OCI-LY1 (cell line): ENCODE measurements around the gene ODAM.
"Not testable (repeated sequence)": the region's sequence is repeated elsewhere in the genome, so short reads cannot be mapped to it uniquely, and the experiment has no call there.

Experiments used
- H2AFZ ChIP-seq: fragments of 200-600 bp; sonication (generic), shearing (Covaris generic); 2 replicates; pipeline ENCODE4 v1.6.0; 2014; ENCODE audit warnings: antibody characterized with exemption, mild to moderate bottlenecking, low read length
- H3F3A ChIP-seq: fragments of 200-600 bp; sonication (generic), shearing (Covaris generic); 2 replicates; pipeline ENCODE4 v1.6.0; 2014; ENCODE audit warnings: mild to moderate bottlenecking, antibody characterized with exemption, low read length, moderate library complexity; ENCODE audit not compliant: insufficient read depth
- H3K27ac ChIP-seq: fragments of 200-600 bp; sonication (generic); 2 replicates; pipeline ENCODE4 v1.5.1; 2014; ENCODE audit warnings: low read length, mixed run types, mild to moderate bottlenecking, low read depth; ENCODE audit not compliant: poor library complexity, severe bottlenecking
- H3K27me3 ChIP-seq: fragments of 200-600 bp; sonication (generic); 2 replicates; pipeline ENCODE4 v1.6.0; 2014; ENCODE audit warnings: antibody characterized with exemption, mild to moderate bottlenecking, low read length, moderate library complexity; ENCODE audit not compliant: insufficient read depth
- H3K36me3 ChIP-seq: fragments of 200-600 bp; sonication (generic); 2 replicates; pipeline ENCODE4 v1.6.1; 2014; ENCODE audit warnings: mild to moderate bottlenecking, antibody characterized with exemption, low read length, moderate library complexity, mixed read lengths; ENCODE audit not compliant: insufficient read depth
- H3K4me1 ChIP-seq: fragments of 200-600 bp; sonication (generic); 2 replicates; pipeline ENCODE4 v1.5.1; 2014; ENCODE audit warnings: mild to moderate bottlenecking, low read length, moderate library complexity; ENCODE audit not compliant: insufficient read depth, severe bottlenecking
- H3K4me2 ChIP-seq: fragments of 200-600 bp; sonication (generic), shearing (Covaris generic); 2 replicates; pipeline ENCODE4 v1.6.1; 2014; ENCODE audit warnings: low read length
- H3K4me3 ChIP-seq: fragments of 200-600 bp; sonication (generic); 2 replicates; pipeline ENCODE4 v1.5.1; 2014; ENCODE audit warnings: low read length, low read depth, mild to moderate bottlenecking, mixed read lengths; ENCODE audit not compliant: poor library complexity, severe bottlenecking
- H3K79me2 ChIP-seq: fragments of 200-600 bp; shearing (Covaris generic); 2 replicates; pipeline ENCODE4 v1.6.1; 2016; ENCODE audit warnings: mixed run types, low read length, mixed read lengths; ENCODE audit not compliant: insufficient read depth
- H3K9ac ChIP-seq: fragments of 200-600 bp; sonication (generic), shearing (Covaris generic); 2 replicates; pipeline ENCODE4 v1.6.1; 2014; ENCODE audit warnings: mild to moderate bottlenecking, low read length, mixed read lengths
- H3K9me2 ChIP-seq: fragments of 200-600 bp; sonication (generic), shearing (Covaris generic); 2 replicates; pipeline ENCODE4 v1.6.1; 2014; ENCODE audit warnings: low read depth, mild to moderate bottlenecking, low read length, mixed read lengths
- H3K9me3 ChIP-seq: fragments of 200-600 bp; shearing (Covaris generic); 2 replicates; pipeline ENCODE4 v1.6.1; 2014; ENCODE audit warnings: low read length, mixed read lengths
- H4K20me1 ChIP-seq: fragments of 200-600 bp; sonication (generic), shearing (Covaris generic); 2 replicates; pipeline ENCODE4 v1.6.0; 2016; ENCODE audit warnings: mild to moderate bottlenecking, low read length; ENCODE audit not compliant: insufficient read depth
- CTCF ChIP-seq: fragments of 200-600 bp; sonication (generic), shearing (Covaris generic); IDR thresholded peaks from 2 replicates; pipeline ENCODE4 v1.5.1; 2017; ENCODE audit warnings: mild to moderate bottlenecking, antibody characterized with exemption, low read length, moderate library complexity, mixed read lengths
- EZH2 ChIP-seq: fragments of 200-600 bp; sonication (generic), shearing (Covaris generic); IDR thresholded peaks from 2 replicates; pipeline ENCODE4 v1.8.0; 2017; ENCODE audit warnings: borderline replicate concordance, mixed run types, mild to moderate bottlenecking, antibody characterized with exemption, low read length, moderate library complexity, mixed read lengths

Gene ODAM

GRCh38 chr4:70221389-70221788 is 25.9 kb downstream of the ODAM start:
- not testable (repeated sequence) for H3K4me3 ChIP-seq, H4K20me1 ChIP-seq, H3F3A ChIP-seq, H3K27me3 ChIP-seq, H3K36me3 ChIP-seq, H3K9me2 ChIP-seq, H3K9ac ChIP-seq, H3K9me3 ChIP-seq, H2AFZ ChIP-seq, H3K4me2 ChIP-seq, H3K27ac ChIP-seq, H3K79me2 ChIP-seq, H3K4me1 ChIP-seq

- not testable (repeated sequence) for H3F3A ChIP-seq, H3K4me2 ChIP-seq, H3K27me3 ChIP-seq, H3K9me3 ChIP-seq, H3K79me2 ChIP-seq, H4K20me1 ChIP-seq, H3K9ac ChIP-seq, H3K27ac ChIP-seq, H3K4me1 ChIP-seq, H3K9me2 ChIP-seq, H2AFZ ChIP-seq, H3K4me3 ChIP-seq, H3K36me3 ChIP-seq
Measured at GRCh38 chr4:70221818-70222217, 26.3 kb downstream of the ODAM start.

GRCh38 chr4:70225824-70226223 is 30.3 kb downstream of the ODAM start, which contains the start of gene FDCSP:
Gene FDCSP, plus strand, starts transcription at chr4:70226124. Its CDS starts 5,071 bp downstream, at chr4:70231195.
- Histone ChIP-seq H3K4me2 (no peak within 1 kb of the TSS), H3K9me3 (no peaks in the 10 kb centered on the region), H3K27me3 (no peaks in the 10 kb centered on the region), H3K4me3 (no peak within 1 kb of the TSS), H4K20me1 (no peaks in the 10 kb centered on the region), H3K4me1 (no peaks in the 10 kb centered on the region), H3K9me2 (no peaks in the 10 kb centered on the region), H3K79me2 (no peaks in the 10 kb centered on the region), H3K9ac (no peak within 1 kb of the TSS), H3K27ac (no peak within 1 kb of the TSS), H2AFZ (no peak within 1 kb of the TSS), H3K36me3 (no peaks in the 10 kb centered on the region), H3F3A (no peaks in the 10 kb centered on the region)
- no peak for TF ChIP-seq EZH2
- no peak for TF ChIP-seq CTCF

- no peaks in the 10 kb centered on the region for H3F3A ChIP-seq
- H3K4me1 ChIP-seq, result no peaks in the 10 kb centered on the region
- H3K79me2 ChIP-seq, result no peaks in the 10 kb centered on the region
- H3K36me3 ChIP-seq, result no peaks in the 10 kb centered on the region
- H3K27ac ChIP-seq, result no peak overlapping the region
- H2AFZ ChIP-seq, result no peak overlapping the region
- no peaks in the 10 kb centered on the region for H3K9me3 ChIP-seq
- no peak overlapping the region for H3K9ac ChIP-seq
- TF ChIP-seq CTCF (no peak), EZH2 (no peak)
- no peak overlapping the region for H3K4me2 ChIP-seq
- H3K4me3 ChIP-seq, result no peak overlapping the region
- H3K27me3 ChIP-seq, result no peaks in the 10 kb centered on the region
- H3K9me2 ChIP-seq, result no peaks in the 10 kb centered on the region
- no peaks in the 10 kb centered on the region for H4K20me1 ChIP-seq
Measured at GRCh38 chr4:70236125-70236524, 40.6 kb downstream of the ODAM start.
